ENCODE measurements around the gene FYB1.

Gene FYB1

GRCh38 chr5:39226100-39226451 is 6.7 kb upstream of the FYB1 start:
- Histone ChIP-seq H3K36me3 (ENCODE audit: insufficient read depth, low read length) (no peaks in the 10 kb centered on the region), H3K4me1 (ENCODE audit: insufficient read depth, low read length, poor library complexity, severe bottlenecking) (peaks cover 8% of the 10 kb centered on the region), H3K9me2 (replicated peaks; ENCODE audit: low read depth, low read length) (no peaks in the 10 kb centered on the region), H4K20me1 (ENCODE audit: insufficient read depth, low read length, poor library complexity, severe bottlenecking) (no peaks in the 10 kb centered on the region), H3K4me2 (ENCODE audit: low read depth, low read length, poor library complexity, severe bottlenecking) (no peak overlapping the region), H3K9me3 (ENCODE audit: insufficient read depth, low read depth, low read length) (no peaks in the 10 kb centered on the region), H3K27me3 (ENCODE audit: insufficient read depth, low read length, poor library complexity, severe bottlenecking) (no peaks in the 10 kb centered on the region), H3K9ac (ENCODE audit: low read depth, low read length, poor library complexity, severe bottlenecking) (no peak overlapping the region), H3K79me2 (ENCODE audit: insufficient read depth, low read length) (no peaks in the 10 kb centered on the region), H3K4me3 (ENCODE audit: low read length, poor library complexity, severe bottlenecking) (no peak overlapping the region), H3F3A (ENCODE audit: low read depth) (no peaks in the 10 kb centered on the region), H2AFZ (ENCODE audit: low read length) (peak overlapping the region; percentile 57)
- TF ChIP-seq EZH2phosphoT487 (IDR thresholded peaks at IDR 0.05; ENCODE audit: borderline replicate concordance) (no peak), CTCF (conservative IDR thresholded peaks at IDR 0.05; ENCODE audit: low read length) (no peak)

- Histone ChIP-seq H3K9ac (ENCODE audit: low read depth, low read length, poor library complexity, severe bottlenecking) (no peak overlapping the region), H3K9me2 (replicated peaks; ENCODE audit: low read depth, low read length) (no peaks in the 10 kb centered on the region), H3K4me1 (ENCODE audit: insufficient read depth, low read length, poor library complexity, severe bottlenecking) (peaks cover 8% of the 10 kb centered on the region), H3F3A (ENCODE audit: low read depth) (no peaks in the 10 kb centered on the region), H3K4me2 (ENCODE audit: low read depth, low read length, poor library complexity, severe bottlenecking) (no peak overlapping the region), H2AFZ (ENCODE audit: low read length) (peak overlapping the region; percentile 57), H3K9me3 (ENCODE audit: insufficient read depth, low read depth, low read length) (no peaks in the 10 kb centered on the region), H3K36me3 (ENCODE audit: insufficient read depth, low read length) (no peaks in the 10 kb centered on the region), H4K20me1 (ENCODE audit: insufficient read depth, low read length, poor library complexity, severe bottlenecking) (no peaks in the 10 kb centered on the region), H3K27me3 (ENCODE audit: insufficient read depth, low read length, poor library complexity, severe bottlenecking) (no peaks in the 10 kb centered on the region), H3K79me2 (ENCODE audit: insufficient read depth, low read length) (no peaks in the 10 kb centered on the region), H3K4me3 (ENCODE audit: low read length, poor library complexity, severe bottlenecking) (no peak overlapping the region)
- TF ChIP-seq EZH2phosphoT487 (IDR thresholded peaks at IDR 0.05; ENCODE audit: borderline replicate concordance) (no peak), CTCF (conservative IDR thresholded peaks at IDR 0.05; ENCODE audit: low read length) (no peak)
Observed at GRCh38 chr5:39225405-39226099, 6.2 kb upstream of the FYB1 start.

- Histone ChIP-seq H3K79me2 (ENCODE audit: insufficient read depth, low read length) (no peaks in the 10 kb centered on the region), H4K20me1 (ENCODE audit: insufficient read depth, low read length, poor library complexity, severe bottlenecking) (no peaks in the 10 kb centered on the region), H3F3A (ENCODE audit: low read depth) (no peaks in the 10 kb centered on the region), H3K9me3 (ENCODE audit: insufficient read depth, low read depth, low read length) (no peaks in the 10 kb centered on the region), H3K9ac (ENCODE audit: low read depth, low read length, poor library complexity, severe bottlenecking) (no peak overlapping the region), H3K9me2 (replicated peaks; ENCODE audit: low read depth, low read length) (no peaks in the 10 kb centered on the region), H2AFZ (ENCODE audit: low read length) (no peak overlapping the region), H3K36me3 (ENCODE audit: insufficient read depth, low read length) (no peaks in the 10 kb centered on the region), H3K4me1 (ENCODE audit: insufficient read depth, low read length, poor library complexity, severe bottlenecking) (peaks cover 8% of the 10 kb centered on the region), H3K27me3 (ENCODE audit: insufficient read depth, low read length, poor library complexity, severe bottlenecking) (no peaks in the 10 kb centered on the region), H3K4me3 (ENCODE audit: low read length, poor library complexity, severe bottlenecking) (no peak overlapping the region), H3K4me2 (ENCODE audit: low read depth, low read length, poor library complexity, severe bottlenecking) (no peak overlapping the region)
- no peak for TF ChIP-seq CTCF (conservative IDR thresholded peaks at IDR 0.05; ENCODE audit: low read length)
- TF ChIP-seq EZH2phosphoT487 (IDR thresholded peaks at IDR 0.05; ENCODE audit: borderline replicate concordance) = no peak
Observed at GRCh38 chr5:39224196-39224761, 4.9 kb upstream of the FYB1 start.

Data from Loucy (cell line).